Keratinocyte (primary cell): ENCODE data around the gene CORO1A. TPM values are rescaled to one million over a fixed set of nuclear protein-coding genes. Genes with fewer than 3 reads are reported as not detected.

Experiments
- DNase-seq: peaks from one replicate; pipeline ENCODE4 v3.0.0-alpha.2; 2011; ENCODE audit warnings: low read depth, missing footprints, low spot score
- FAIRE-seq: peaks from 2 replicates; lab custom pipeline; 2011; peaks lifted over from hg19 to GRCh38; lab: Jason Lieb, UNC
- H2AFZ ChIP-seq: 2 replicates; pipeline ENCODE4 v1.6.0; 2012; ENCODE audit warnings: low read length, control low read depth, inconsistent platforms; ENCODE audit not compliant: control insufficient read depth
- H3K27ac ChIP-seq: 2 replicates; pipeline ENCODE4 v1.5.1; 2011; ENCODE audit warnings: low read length; ENCODE audit not compliant: control insufficient read depth, insufficient read depth
- H3K27me3 ChIP-seq: 3 replicates; pipeline ENCODE4 v1.6.0; 2011; ENCODE audit warnings: low read length; ENCODE audit not compliant: control insufficient read depth, insufficient read depth; ENCODE audit errors: extremely low read depth
- H3K36me3 ChIP-seq, 2 experiments: 2 replicates in 1 of 2; 3 replicates in 1 of 2; pipeline ENCODE4 v1.5.1; 2011; ENCODE audit warnings: low read length in 2 of 2, mild to moderate bottlenecking in 1 of 2; ENCODE audit not compliant: control insufficient read depth in 2 of 2, insufficient read depth in 2 of 2; ENCODE audit errors: extremely low read depth in 1 of 2
- H3K4me1 ChIP-seq: 3 replicates; pipeline ENCODE4 v1.5.1; 2011; ENCODE audit warnings: low read length; ENCODE audit not compliant: control insufficient read depth, insufficient read depth; ENCODE audit errors: extremely low read depth
- H3K4me2 ChIP-seq: 3 replicates; pipeline ENCODE4 v1.6.0; 2011; ENCODE audit warnings: low read depth, low read length; ENCODE audit not compliant: control insufficient read depth, insufficient read depth; ENCODE audit errors: extremely low read depth
- H3K4me3 ChIP-seq, 3 experiments: fragments of 200-600 bp in 1 of 3; sonication (generic) in 1 of 3; 2 replicates in 2 of 3; 3 replicates in 1 of 3; pipeline ENCODE4 v1.5.1; 2011 to 2016; ENCODE audit warnings: low read length in 3 of 3, mild to moderate bottlenecking in 3 of 3, control low read depth in 2 of 3, inconsistent platforms in 1 of 3, low read depth in 1 of 3, mixed read lengths in 1 of 3, mixed run types in 1 of 3, moderate library complexity in 1 of 3; ENCODE audit not compliant: control insufficient read depth in 2 of 3, insufficient read depth in 2 of 3; ENCODE audit errors: extremely low read depth in 1 of 3
- H3K79me2 ChIP-seq: 2 replicates; pipeline ENCODE4 v1.6.0; 2012; ENCODE audit warnings: low read length; ENCODE audit not compliant: control insufficient read depth, insufficient read depth
- H3K9ac ChIP-seq: 3 replicates; pipeline ENCODE4 v1.6.0; 2011; ENCODE audit warnings: low read length; ENCODE audit not compliant: control insufficient read depth, insufficient read depth; ENCODE audit errors: extremely low read depth
- H3K9me1 ChIP-seq: 3 replicates; pipeline ENCODE4 v1.6.0; 2011; ENCODE audit warnings: low read length; ENCODE audit not compliant: control insufficient read depth, insufficient read depth; ENCODE audit errors: extremely low read depth
- H3K9me3 ChIP-seq: 2 replicates; pipeline ENCODE4 v1.5.1; 2012; ENCODE audit warnings: low read depth, low read length; ENCODE audit not compliant: control insufficient read depth
- H4K20me1 ChIP-seq: 3 replicates; pipeline ENCODE4 v1.6.0; 2011; ENCODE audit warnings: low read length; ENCODE audit not compliant: control insufficient read depth, insufficient read depth; ENCODE audit errors: extremely low read depth
- CTCF ChIP-seq, 3 experiments: IDR thresholded peaks in 1 of 3; conservative IDR thresholded peaks in 1 of 3; optimal IDR thresholded peaks in 1 of 3; 2 replicates in 2 of 3; 3 replicates in 1 of 3; pipeline versions ENCODE3 to v1.5.1; 2011; ENCODE audit warnings: low read length in 3 of 3, mild to moderate bottlenecking in 3 of 3, moderate library complexity in 2 of 3, control low read depth in 1 of 3, inconsistent platforms in 1 of 3; ENCODE audit not compliant: insufficient read depth in 2 of 3; ENCODE audit errors: extremely low read depth in 1 of 3
- EZH2 ChIP-seq: IDR thresholded peaks from one replicate; pipeline ENCODE4 v1.6.1; 2012; ENCODE audit warnings: inconsistent platforms, mild to moderate bottlenecking, low read length, moderate library complexity
- dilution Hi-C: fragments of 300-500 bp; cut with MboI; formaldehyde crosslinking; loops from one replicate; pipeline ENCODE4 v1.7.0; 2020; ENCODE audit warnings: low sequenced_read_pairs; ENCODE audit not compliant: extremely low pct_ligation_motif_present
- polyA plus RNA-seq, 5 experiments: library from polyadenylated mRNA; depleted of rRNA in 3 of 5; stranded (reverse) in 3 of 5; stranded (forward) in 1 of 5; unstranded in 1 of 5; fragments of >200 nt; gene quantifications; 1 replicate in 1 of 5; 2 replicates in 3 of 5; 3 replicates in 1 of 5; pipeline versions ENCODE4 v1.2.1 to v1.2.3, GENCODE V29; 2011 to 2012; ENCODE audit warnings: missing spikeins in 2 of 5, low read depth in 1 of 5, low replicate concordance in 1 of 5

Gene CORO1A
- polyA plus RNA-seq, 1 donor (not counting 4 experiments of a cell fraction or from before 2014, with no cell fraction given), result 2.8 TPM

GRCh38 chr16:30145657-30146056, 37.7 kb upstream of the CORO1A start:
- dilution Hi-C loops, result no loop called here
- no peak overlapping the region for H2AFZ ChIP-seq
- no peaks in the 10 kb centered on the region for H3K4me1 ChIP-seq
- no peak overlapping the region for H3K9ac ChIP-seq
- no peaks in the 10 kb centered on the region for H3K9me1 ChIP-seq
- no peaks in the 10 kb centered on the region for H3K79me2 ChIP-seq
- peaks cover 3% of the 10 kb centered on the region for H3K27me3 ChIP-seq
- H3K4me3 ChIP-seq, result no peak overlapping the region
- H3K36me3 ChIP-seq, result no peaks in the 10 kb centered on the region
- H4K20me1 ChIP-seq, result no peaks in the 10 kb centered on the region
- no peak overlapping the region for H3K27ac ChIP-seq
- DNase-seq (no peak), FAIRE-seq (no peak)
- no peaks in the 10 kb centered on the region for H3K9me3 ChIP-seq
- H3K4me2 ChIP-seq, result no peak overlapping the region
- TF ChIP-seq EZH2, result no peak
- no peak for TF ChIP-seq CTCF (optimal IDR thresholded peaks at IDR 0.05 in 1 of 3, IDR thresholded peaks at IDR 0.05 in 1 of 3, conservative IDR thresholded peaks at IDR 0.05 in 1 of 3; ENCODE audit: extremely low read depth in 1 of 3, insufficient read depth in 2 of 3, low read length in 3 of 3)

GRCh38 chr16:30147843-30148510, 35.4 kb upstream of the CORO1A start:
- no peak overlapping the region for H2AFZ ChIP-seq
- no peak for TF ChIP-seq EZH2
- TF ChIP-seq CTCF (optimal IDR thresholded peaks at IDR 0.05 in 1 of 3, IDR thresholded peaks at IDR 0.05 in 1 of 3, conservative IDR thresholded peaks at IDR 0.05 in 1 of 3; ENCODE audit: extremely low read depth in 1 of 3, insufficient read depth in 2 of 3, low read length in 3 of 3), result no peak
- H3K4me1 ChIP-seq, result no peaks in the 10 kb centered on the region
- H3K36me3 ChIP-seq, result no peaks in the 10 kb centered on the region
- peaks cover 3% of the 10 kb centered on the region for H3K27me3 ChIP-seq
- dilution Hi-C loops, result no loop called here
- DNase-seq, result no peak
- no peaks in the 10 kb centered on the region for H3K9me3 ChIP-seq
- no peak overlapping the region for H3K27ac ChIP-seq
- no peak overlapping the region for H3K4me2 ChIP-seq
- H3K79me2 ChIP-seq, result no peaks in the 10 kb centered on the region
- FAIRE-seq, result no peak
- H3K9me1 ChIP-seq, result no peaks in the 10 kb centered on the region
- no peak overlapping the region for H3K4me3 ChIP-seq
- no peak overlapping the region for H3K9ac ChIP-seq
- H4K20me1 ChIP-seq, result no peaks in the 10 kb centered on the region
